RWPE2 (cell line): ENCODE data around the gene RFX2.
A peak's percentile ranks its signal among the peaks of the same experiment; 100 is the strongest.

Experiments used
- ATAC-seq: fragments of 200-7000 bp; cut with Tn5 transposase; 3 replicates; pipeline ENCODE4 v1.9.1; 2021; ENCODE audit warnings: low read depth
- DNase-seq: peaks from one replicate; pipeline ENCODE4 v3.0.0-alpha.2; 2020; ENCODE audit warnings: low spot score
- H3K27ac ChIP-seq: fragments of 450-650 bp; 2 replicates; pipeline ENCODE4 v1.5.1; 2017; ENCODE audit warnings: mild to moderate bottlenecking; ENCODE audit not compliant: poor library complexity, severe bottlenecking
- H3K27me3 ChIP-seq: fragments of 250-450 bp; sonication (Bioruptor Pico); 2 replicates; pipeline ENCODE4 v1.5.1; 2021; ENCODE audit warnings: mild to moderate bottlenecking, moderate library complexity; ENCODE audit not compliant: insufficient read depth, poor library complexity, severe bottlenecking
- H3K36me3 ChIP-seq: fragments of 250-450 bp; sonication (Bioruptor Pico); 2 replicates; pipeline ENCODE4 v1.5.1; 2020; ENCODE audit warnings: low read depth, mild to moderate bottlenecking, moderate library complexity
- H3K4me1 ChIP-seq: fragments of 250-450 bp; sonication (Bioruptor Pico); 2 replicates; pipeline ENCODE4 v1.5.1; 2021; ENCODE audit warnings: mild to moderate bottlenecking, moderate library complexity; ENCODE audit not compliant: insufficient read depth, poor library complexity, severe bottlenecking
- H3K4me3 ChIP-seq: fragments of 250-450 bp; sonication (Bioruptor Pico); 2 replicates; pipeline ENCODE4 v1.5.1; 2021; ENCODE audit warnings: mild to moderate bottlenecking, moderate library complexity; ENCODE audit not compliant: severe bottlenecking
- H3K9me3 ChIP-seq: fragments of 250-450 bp; sonication (Bioruptor Pico); 2 replicates; pipeline ENCODE4 v1.5.1; 2021; ENCODE audit warnings: mild to moderate bottlenecking, moderate library complexity; ENCODE audit not compliant: severe bottlenecking
- CTCF ChIP-seq: fragments of 450-650 bp; IDR thresholded peaks from one replicate; pipeline ENCODE4 v1.5.1; 2017; ENCODE audit warnings: mild to moderate bottlenecking, moderate library complexity; ENCODE audit not compliant: poor library complexity, severe bottlenecking

Gene RFX2

GRCh38 chr19:5992756-5993155 is 117.5 kb downstream of the RFX2 start:
- Histone ChIP-seq H3K9me3 (no peaks in the 10 kb centered on the region), H3K36me3 (peaks cover 6% of the 10 kb centered on the region; the same call in 1 of the 2 replicates), H3K27me3 (no peaks in the 10 kb centered on the region), H3K4me1 (no peaks in the 10 kb centered on the region), H3K4me3 (no peak overlapping the region), H3K27ac (no peak overlapping the region)
- TF ChIP-seq CTCF: no peak
- ATAC-seq (no peak), DNase-seq (no peak)

- DNase-seq (no peak), ATAC-seq (no peak)
- Histone ChIP-seq H3K9me3 (no peaks in the 10 kb centered on the region), H3K4me3 (no peak overlapping the region), H3K27me3 (no peaks in the 10 kb centered on the region), H3K4me1 (no peaks in the 10 kb centered on the region), H3K27ac (no peak overlapping the region), H3K36me3 (no peaks in the 10 kb centered on the region)
- TF ChIP-seq CTCF: no peak
Observed at GRCh38 chr19:5991244-5991838, 119.0 kb downstream of the RFX2 start.

- ATAC-seq (0 out of 3 replicates have a peak, but pooled peaks have one; percentile 26), DNase-seq (no peak)
- Histone ChIP-seq H3K27ac (no peak overlapping the region), H3K9me3 (no peaks in the 10 kb centered on the region), H3K36me3 (no peaks in the 10 kb centered on the region), H3K27me3 (no peaks in the 10 kb centered on the region), H3K4me3 (no peak overlapping the region), H3K4me1 (no peaks in the 10 kb centered on the region)
- no peak for TF ChIP-seq CTCF
Observed at GRCh38 chr19:5990289-5990797, 120.0 kb downstream of the RFX2 start.

- no peak for TF ChIP-seq CTCF
- Histone ChIP-seq H3K4me3 (no peak overlapping the region), H3K4me1 (peaks cover 2% of the 10 kb centered on the region), H3K9me3 (no peaks in the 10 kb centered on the region), H3K27me3 (no peaks in the 10 kb centered on the region), H3K27ac (no peak overlapping the region), H3K36me3 (no peaks in the 10 kb centered on the region)
- ATAC-seq (no peak), DNase-seq (no peak)
Observed at GRCh38 chr19:5989388-5990074, 120.8 kb downstream of the RFX2 start.
